SU-DHL-6 (cell line): ENCODE measurements around the gene KRT222.

Experiments
- CTCF ChIP-seq: fragments of 200-600 bp; sonication (generic); IDR thresholded peaks from one replicate; pipeline ENCODE4 v1.5.1; 2017; ENCODE audit warnings: antibody characterized with exemption, mild to moderate bottlenecking, low read length, moderate library complexity; ENCODE audit not compliant: insufficient read depth, poor library complexity, severe bottlenecking
- EZH2phosphoT487 ChIP-seq: fragments of 200-600 bp; sonication (generic), shearing (Covaris generic); conservative IDR thresholded peaks from 2 replicates; pipeline ENCODE4 v1.6.1; 2018; ENCODE audit warnings: mild to moderate bottlenecking, antibody characterized with exemption, low read length, moderate library complexity, mixed read lengths

- TF ChIP-seq CTCF (no peak), EZH2phosphoT487 (no peak)
These were observed 31.7 kb upstream of the KRT222 start for GRCh38 chr17:40696651-40697072.
